DND-41 (cell line): ENCODE measurements around the gene DCTN1.

Source experiments
- ATAC-seq: fragments of 200-7000 bp; cut with Tn5 transposase; 3 replicates; pipeline ENCODE4 v1.9.1; 2021; ENCODE audit warnings: low read depth; ENCODE audit not compliant: insufficient read depth
- DNase-seq: peaks from one replicate; pipeline ENCODE4 v3.0.0-alpha.2; 2020
- H2AFZ ChIP-seq: 2 replicates; pipeline ENCODE4 v1.6.0; 2012; ENCODE audit warnings: low read depth, low read length
- H3K27ac ChIP-seq: 2 replicates; pipeline ENCODE4 v1.5.1; 2012; ENCODE audit warnings: low read length, inconsistent platforms
- H3K27me3 ChIP-seq: fragments of 200-600 bp; sonication (generic); 2 replicates; pipeline ENCODE4 v1.6.0; 2012; ENCODE audit warnings: low read length, mild to moderate bottlenecking, inconsistent platforms; ENCODE audit not compliant: insufficient read depth, poor library complexity
- H3K36me3 ChIP-seq: 2 replicates; pipeline ENCODE4 v1.5.1; 2012; ENCODE audit warnings: low read length, inconsistent platforms; ENCODE audit not compliant: insufficient read depth
- H3K4me1 ChIP-seq: 2 replicates; pipeline ENCODE4 v1.5.1; 2012; ENCODE audit warnings: mild to moderate bottlenecking, low read length; ENCODE audit not compliant: insufficient read depth
- H3K4me2 ChIP-seq: 2 replicates; pipeline ENCODE4 v1.6.0; 2012; ENCODE audit warnings: mild to moderate bottlenecking, moderate library complexity, low read length, inconsistent platforms; ENCODE audit not compliant: insufficient read depth
- H3K4me3 ChIP-seq, 2 experiments: fragments of 200-600 bp in 1 of 2; shearing (Covaris generic) in 1 of 2; 2 replicates each; pipeline ENCODE4 v1.5.1; 2012 to 2016; ENCODE audit warnings: inconsistent platforms in 2 of 2, low read length in 2 of 2, mild to moderate bottlenecking in 2 of 2, low read depth in 1 of 2, moderate library complexity in 1 of 2
- H3K79me2 ChIP-seq: 2 replicates; pipeline ENCODE4 v1.6.0; 2012; ENCODE audit warnings: low read length, inconsistent platforms; ENCODE audit not compliant: insufficient read depth
- H3K9ac ChIP-seq: 2 replicates; pipeline ENCODE4 v1.6.0; 2012; ENCODE audit warnings: low read depth, mild to moderate bottlenecking, inconsistent platforms, low read length, moderate library complexity
- H3K9me3 ChIP-seq: 2 replicates; pipeline ENCODE4 v1.5.1; 2012; ENCODE audit warnings: low read length, moderate library complexity, mild to moderate bottlenecking, inconsistent platforms; ENCODE audit not compliant: insufficient read depth, severe bottlenecking
- H4K20me1 ChIP-seq: 2 replicates; pipeline ENCODE4 v1.6.0; 2012; ENCODE audit warnings: low read length; ENCODE audit not compliant: insufficient read depth
- EZH2 ChIP-seq: IDR thresholded peaks from 3 replicates; pipeline ENCODE4 v1.6.1; 2012; ENCODE audit warnings: borderline replicate concordance, low read depth, mild to moderate bottlenecking, moderate library complexity, low read length, inconsistent platforms; ENCODE audit not compliant: severe bottlenecking
- TF ChIP-seq, protein P1 (sequence below): IDR thresholded peaks from 2 replicates; pipeline ENCODE4 v1.5.1; 2012; ENCODE audit warnings: borderline replicate concordance, low read length, moderate library complexity, mild to moderate bottlenecking; ENCODE audit not compliant: poor library complexity, severe bottlenecking; ENCODE audit errors: extremely low read depth

The DCTN1 gene

GRCh38 chr2:74391580-74392448, 11.7 kb upstream of the DCTN1 start:
- TF ChIP-seq, protein P1, sequence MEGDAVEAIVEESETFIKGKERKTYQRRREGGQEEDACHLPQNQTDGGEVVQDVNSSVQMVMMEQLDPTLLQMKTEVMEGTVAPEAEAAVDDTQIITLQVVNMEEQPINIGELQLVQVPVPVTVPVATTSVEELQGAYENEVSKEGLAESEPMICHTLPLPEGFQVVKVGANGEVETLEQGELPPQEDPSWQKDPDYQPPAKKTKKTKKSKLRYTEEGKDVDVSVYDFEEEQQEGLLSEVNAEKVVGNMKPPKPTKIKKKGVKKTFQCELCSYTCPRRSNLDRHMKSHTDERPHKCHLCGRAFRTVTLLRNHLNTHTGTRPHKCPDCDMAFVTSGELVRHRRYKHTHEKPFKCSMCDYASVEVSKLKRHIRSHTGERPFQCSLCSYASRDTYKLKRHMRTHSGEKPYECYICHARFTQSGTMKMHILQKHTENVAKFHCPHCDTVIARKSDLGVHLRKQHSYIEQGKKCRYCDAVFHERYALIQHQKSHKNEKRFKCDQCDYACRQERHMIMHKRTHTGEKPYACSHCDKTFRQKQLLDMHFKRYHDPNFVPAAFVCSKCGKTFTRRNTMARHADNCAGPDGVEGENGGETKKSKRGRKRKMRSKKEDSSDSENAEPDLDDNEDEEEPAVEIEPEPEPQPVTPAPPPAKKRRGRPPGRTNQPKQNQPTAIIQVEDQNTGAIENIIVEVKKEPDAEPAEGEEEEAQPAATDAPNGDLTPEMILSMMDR: peak; percentile 99
- no peak for TF ChIP-seq EZH2
- Histone ChIP-seq H3K4me2 (peak overlapping the region; percentile 94), H3K36me3 (peaks cover 4% of the 10 kb centered on the region; the same call in 1 of the 2 replicates), H4K20me1 (peaks cover 6% of the 10 kb centered on the region; the same call in 1 of the 2 replicates), H3K27me3 (no peaks in the 10 kb centered on the region), H2AFZ (peak overlapping the region; percentile 94), H3K4me3 (peak overlapping the region; percentile 50 to 91), H3K9me3 (no peaks in the 10 kb centered on the region), H3K27ac (peak overlapping the region; percentile 99), H3K79me2 (peaks cover 50% of the 10 kb centered on the region), H3K9ac (peak overlapping the region; percentile 72), H3K4me1 (peaks cover 34% of the 10 kb centered on the region)
- peak; percentile 91 for DNase-seq
- peak; percentile 92 for ATAC-seq

DNA sequence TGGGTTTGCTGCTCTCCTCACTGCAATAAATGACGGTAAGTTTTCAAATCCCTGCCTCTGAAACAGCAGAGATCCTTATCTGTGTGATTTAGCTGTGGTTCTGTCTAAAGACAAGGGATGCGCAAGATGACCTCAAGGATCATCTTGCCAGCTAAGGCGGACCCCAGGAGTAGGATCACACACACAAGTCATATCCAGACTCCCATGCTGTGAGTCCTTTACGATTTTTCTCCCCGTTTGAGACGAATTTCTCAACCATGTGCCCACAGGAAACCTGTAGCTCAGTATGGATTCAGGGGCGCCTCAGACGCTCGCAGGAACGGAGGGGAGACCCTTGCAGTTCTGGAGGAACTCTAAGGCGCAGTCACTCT, 11.1 kb upstream of the DCTN1 start:
- DNase-seq (no peak), ATAC-seq (peak; percentile 61)
- Histone ChIP-seq H3K4me2 (peak overlapping the region; percentile 94), H3K4me3 (peak overlapping the region; percentile 50 to 91), H3K4me1 (peaks cover 34% of the 10 kb centered on the region), H3K9me3 (no peaks in the 10 kb centered on the region), H3K27ac (peak overlapping the region; percentile 99), H3K9ac (peak overlapping the region; percentile 72), H3K27me3 (no peaks in the 10 kb centered on the region), H3K36me3 (peaks cover 4% of the 10 kb centered on the region; the same call in 1 of the 2 replicates), H4K20me1 (peaks cover 8% of the 10 kb centered on the region; the same call in 1 of the 2 replicates), H3K79me2 (peaks cover 56% of the 10 kb centered on the region), H2AFZ (peak overlapping the region; percentile 94)
- TF ChIP-seq EZH2: no peak
- TF ChIP-seq, protein P1: no peak

DNA sequence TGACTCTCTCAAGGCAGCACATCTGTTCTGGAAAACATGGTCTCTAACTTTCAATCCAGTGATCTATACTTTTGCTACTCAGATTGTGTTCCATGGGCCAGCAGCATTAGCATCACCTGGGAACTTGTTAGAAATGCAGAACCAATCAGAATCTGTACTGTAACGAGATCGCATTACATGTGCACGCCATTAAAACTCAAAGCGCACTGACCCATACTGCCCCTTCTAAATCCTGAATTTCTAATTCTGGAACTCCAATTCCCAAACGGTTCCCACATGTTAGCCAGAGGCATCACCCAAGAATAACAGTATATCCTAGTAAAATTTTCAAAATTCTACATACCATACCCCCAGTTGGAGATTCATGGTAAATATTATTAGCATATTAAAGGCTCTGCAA, 10.5 kb upstream of the DCTN1 start:
- H3K27ac ChIP-seq: no peak overlapping the region
- H3K79me2 ChIP-seq: peaks cover 62% of the 10 kb centered on the region
- H3K9ac ChIP-seq: peak overlapping the region; percentile 72
- peak overlapping the region; percentile 50 to 91; a peak in 3 of 4 replicates for H3K4me3 ChIP-seq
- peaks cover 9% of the 10 kb centered on the region; the same call in 1 of the 2 replicates for H4K20me1 ChIP-seq
- DNase-seq (no peak), ATAC-seq (no peak)
- H3K9me3 ChIP-seq: no peaks in the 10 kb centered on the region
- TF ChIP-seq, protein P1: no peak
- no peak for TF ChIP-seq EZH2
- H3K4me1 ChIP-seq: peaks cover 34% of the 10 kb centered on the region
- peak overlapping the region; percentile 94 for H3K4me2 ChIP-seq
- H2AFZ ChIP-seq: no peak overlapping the region
- no peaks in the 10 kb centered on the region for H3K27me3 ChIP-seq
- H3K36me3 ChIP-seq: peaks cover 4% of the 10 kb centered on the region
